Ishikawa (cell line): ENCODE measurements around the gene LRRC49.

Experiments
- CEBPB ChIP-seq: IDR thresholded peaks from 2 replicates; pipeline ENCODE4 v1.6.1; 2012
- CREB1 ChIP-seq: IDR thresholded peaks from 2 replicates; pipeline ENCODE4 v1.6.1; 2012; ENCODE audit warnings: low read depth
- EGR1 ChIP-seq: IDR thresholded peaks from 2 replicates; pipeline ENCODE4 v1.6.1; 2012
- EP300 ChIP-seq: IDR thresholded peaks from 2 replicates; pipeline ENCODE4 v1.6.1; 2012; ENCODE audit warnings: borderline replicate concordance
- FOXM1 ChIP-seq: IDR thresholded peaks from 2 replicates; pipeline ENCODE4 v1.6.1; 2012; ENCODE audit warnings: low read depth, borderline replicate concordance
- MAX ChIP-seq: IDR thresholded peaks from 2 replicates; pipeline ENCODE4 v1.6.1; 2012
- NFIC ChIP-seq: IDR thresholded peaks from 2 replicates; pipeline ENCODE4 v1.6.1; 2012
- RAD21 ChIP-seq: IDR thresholded peaks from 2 replicates; pipeline ENCODE4 v1.6.1; 2012; ENCODE audit warnings: low read depth
- REST ChIP-seq: IDR thresholded peaks from 2 replicates; pipeline ENCODE4 v1.6.1; 2012; ENCODE audit warnings: low read depth, mild to moderate bottlenecking
- TAF1 ChIP-seq: IDR thresholded peaks from 2 replicates; pipeline ENCODE4 v1.6.1; 2012; ENCODE audit warnings: low read depth, mild to moderate bottlenecking
- TCF12 ChIP-seq: IDR thresholded peaks from 2 replicates; pipeline ENCODE4 v1.6.1; 2012; ENCODE audit warnings: low read depth
- TEAD4 ChIP-seq: IDR thresholded peaks from 2 replicates; pipeline ENCODE4 v1.6.1; 2012
- USF1 ChIP-seq: IDR thresholded peaks from 2 replicates; pipeline ENCODE4 v1.6.1; 2012
- YY1 ChIP-seq: IDR thresholded peaks from 2 replicates; pipeline ENCODE4 v1.6.1; 2012; ENCODE audit warnings: low read depth
- ZBTB7A ChIP-seq: IDR thresholded peaks from 2 replicates; pipeline ENCODE4 v1.6.1; 2012; ENCODE audit warnings: low read depth

Gene LRRC49

GRCh38 chr15:70963199-70963598, 70.6 kb downstream of the LRRC49 start:
- TF ChIP-seq EGR1 (no peak), TAF1 (no peak), ZBTB7A (no peak), RAD21 (no peak), CREB1 (no peak), NFIC (no peak), TEAD4 (no peak), CEBPB (no peak), TCF12 (no peak), REST (no peak), YY1 (no peak), EP300 (no peak), USF1 (no peak), FOXM1 (no peak), MAX (no peak)

GRCh38 chr15:70964058-70964457, 71.4 kb downstream of the LRRC49 start:
- TF ChIP-seq TAF1 (no peak), TEAD4 (no peak)

- TF ChIP-seq ZBTB7A (no peak), CEBPB (no peak), EP300 (no peak)
Measured at GRCh38 chr15:70964686-70965085, 72.1 kb downstream of the LRRC49 start.

GRCh38 chr15:70967646-70968045, 75.0 kb downstream of the LRRC49 start:
- TF ChIP-seq TAF1 (no peak), EGR1 (no peak), CEBPB (no peak), TEAD4 (no peak), TCF12 (no peak), USF1 (no peak), NFIC (no peak), ZBTB7A (no peak)

- TF ChIP-seq RAD21 = peak; percentile 64
- no peak for TF ChIP-seq USF1
Measured at GRCh38 chr15:70974004-70974832, 81.6 kb downstream of the LRRC49 start.

GRCh38 chr15:70976851-70977250, 84.2 kb downstream of the LRRC49 start:
- TF ChIP-seq TAF1 (no peak), REST (no peak), YY1 (no peak), MAX (no peak)
